ENCODE results near the gene HOXB5. TPM values are rescaled to one million over a fixed set of nuclear protein-coding genes. Genes with fewer than 3 reads are reported as not detected.
A peak's percentile ranks its signal among the peaks of the same experiment; 100 is the strongest.

HOXB5 gene
- total RNA-seq, 2 experiments from 2014 or later, result not detected

DNA sequence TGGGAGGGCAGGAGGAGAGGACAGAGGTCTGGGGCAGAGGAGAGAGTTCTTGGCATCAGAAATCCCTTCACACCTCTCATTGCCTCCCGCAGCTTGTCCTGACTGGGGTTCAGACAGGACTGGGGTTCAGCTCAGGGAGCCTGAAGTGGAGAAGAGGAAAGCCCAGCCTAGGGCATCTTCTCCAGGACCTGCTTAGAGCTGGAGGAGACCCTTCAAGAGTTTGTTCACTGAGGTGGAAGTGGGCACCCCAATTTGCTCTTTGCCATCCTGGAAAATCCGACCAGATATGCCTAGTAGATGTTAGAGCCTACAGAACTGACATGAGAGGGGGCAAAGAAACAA, 5.5 kb downstream of the HOXB5 start:
- Mint-ChIP-seq H3K36me3 (ENCODE audit: low read depth) (no peaks in the 10 kb centered on the region), H3K4me3 (no peak overlapping the region), H3K27me3 (peaks cover 100% of the 10 kb centered on the region), H3K9me3 (no peaks in the 10 kb centered on the region), H3K27ac (no peak overlapping the region), H3K4me1 (ENCODE audit: low read depth) (peaks cover 27% of the 10 kb centered on the region)
- TF ChIP-seq, protein P1, sequence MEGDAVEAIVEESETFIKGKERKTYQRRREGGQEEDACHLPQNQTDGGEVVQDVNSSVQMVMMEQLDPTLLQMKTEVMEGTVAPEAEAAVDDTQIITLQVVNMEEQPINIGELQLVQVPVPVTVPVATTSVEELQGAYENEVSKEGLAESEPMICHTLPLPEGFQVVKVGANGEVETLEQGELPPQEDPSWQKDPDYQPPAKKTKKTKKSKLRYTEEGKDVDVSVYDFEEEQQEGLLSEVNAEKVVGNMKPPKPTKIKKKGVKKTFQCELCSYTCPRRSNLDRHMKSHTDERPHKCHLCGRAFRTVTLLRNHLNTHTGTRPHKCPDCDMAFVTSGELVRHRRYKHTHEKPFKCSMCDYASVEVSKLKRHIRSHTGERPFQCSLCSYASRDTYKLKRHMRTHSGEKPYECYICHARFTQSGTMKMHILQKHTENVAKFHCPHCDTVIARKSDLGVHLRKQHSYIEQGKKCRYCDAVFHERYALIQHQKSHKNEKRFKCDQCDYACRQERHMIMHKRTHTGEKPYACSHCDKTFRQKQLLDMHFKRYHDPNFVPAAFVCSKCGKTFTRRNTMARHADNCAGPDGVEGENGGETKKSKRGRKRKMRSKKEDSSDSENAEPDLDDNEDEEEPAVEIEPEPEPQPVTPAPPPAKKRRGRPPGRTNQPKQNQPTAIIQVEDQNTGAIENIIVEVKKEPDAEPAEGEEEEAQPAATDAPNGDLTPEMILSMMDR (IDR thresholded peaks at IDR 0.05), result no peak
- Histone ChIP-seq H3K36me3 (ENCODE audit: insufficient read depth, low read length) (no peaks in the 10 kb centered on the region), H3K9me3 (ENCODE audit: control insufficient read depth in 1 of 2, insufficient read depth in 1 of 2, low read length in 2 of 2) (no peaks in the 10 kb centered on the region), H3K27ac (ENCODE audit: low read depth in 1 of 2, low read length in 2 of 2) (no peak overlapping the region), H3K4me1 (ENCODE audit: insufficient read depth, low read length) (peaks cover 34% of the 10 kb centered on the region), H3K4me3 (ENCODE audit: low read length) (no peak overlapping the region), H3K27me3 (ENCODE audit: control insufficient read depth in 1 of 2, insufficient read depth in 2 of 2, low read length in 2 of 2) (peaks cover 70 to 87% of the 10 kb centered on the region in 2 experiments)
- DNase-seq (no peak), ATAC-seq (ENCODE audit: poor library complexity) (no peak)
- ChIA-PET CTCF (interaction anchor here (1.0 to 2.4 kb wide), 9 partner anchors 25 to 280 kb away, joined by 3 to 11 read pairs (median 4); no protein-coding TSS in a partner anchor), POLR2A (interaction anchor here (2.0 to 2.1 kb wide), 2 partner anchors 22 to 254 kb away, joined by 5 to 6 read pairs; no protein-coding TSS in a partner anchor)
- intact Hi-C loops (cut with DNase I, micrococcal nuclease), result no loop called here

DNA sequence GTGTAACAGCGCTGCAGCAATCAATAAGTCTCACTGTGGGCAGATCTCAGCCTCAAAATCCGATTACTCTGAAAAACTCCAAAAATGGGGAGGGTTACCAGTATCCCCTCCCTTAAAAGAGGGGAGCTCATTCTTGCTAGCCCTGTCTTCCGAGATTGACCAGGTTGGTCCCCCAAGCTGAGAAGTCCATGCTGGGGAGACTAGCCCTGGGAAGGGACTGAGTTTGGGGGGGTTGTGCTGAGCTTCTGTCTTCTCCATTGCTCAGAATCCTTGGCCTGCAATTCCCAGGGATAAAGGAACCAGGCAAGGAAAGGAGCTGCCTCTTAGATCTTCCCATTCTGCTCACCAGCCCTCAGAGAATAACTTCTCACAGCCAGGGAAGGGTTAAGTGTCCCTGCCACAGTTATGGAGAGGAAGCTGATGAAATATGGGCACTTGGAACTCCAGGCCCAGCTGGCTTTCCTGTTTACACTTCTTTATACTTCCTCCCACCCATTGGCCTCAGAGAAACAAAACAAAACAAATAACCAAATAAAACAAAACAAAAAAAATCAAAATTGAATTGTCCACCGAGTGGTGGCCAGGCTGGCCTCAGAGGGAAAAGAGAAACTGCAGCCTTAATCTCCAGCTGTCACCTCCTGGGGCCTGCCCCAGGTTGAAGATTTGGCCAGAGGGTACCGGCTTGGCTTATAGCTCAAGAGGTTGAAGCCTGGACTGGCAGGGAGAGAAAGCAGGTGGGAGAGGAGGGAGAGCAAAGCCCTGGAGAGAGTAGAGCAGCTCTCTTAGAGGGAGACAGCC, 6.1 kb downstream of the HOXB5 start:
- CTCF ChIA-PET, result interaction anchor here (1.2 to 2.4 kb wide), 6 partner anchors 25 to 280 kb away, joined by 3 to 11 read pairs (median 8); no protein-coding TSS in a partner anchor
- Mint-ChIP-seq H3K4me3 (peak overlapping the region; percentile 27), H3K27me3 (peaks cover 100% of the 10 kb centered on the region), H3K9me3 (no peaks in the 10 kb centered on the region), H3K36me3 (ENCODE audit: low read depth) (no peaks in the 10 kb centered on the region), H3K27ac (no peak overlapping the region), H3K4me1 (ENCODE audit: low read depth) (peaks cover 27% of the 10 kb centered on the region)
- TF ChIP-seq, protein P1 (IDR thresholded peaks at IDR 0.05), result no peak
- intact Hi-C loops (cut with DNase I, micrococcal nuclease), result no loop called here
- POLR2A ChIA-PET, result interaction anchor here (2.0 to 2.1 kb wide), 2 partner anchors 23 to 254 kb away, joined by 5 to 6 read pairs; no protein-coding TSS in a partner anchor
- Histone ChIP-seq H3K9me3 (ENCODE audit: control insufficient read depth in 1 of 2, insufficient read depth in 1 of 2, low read length in 2 of 2) (no peaks in the 10 kb centered on the region), H3K4me1 (ENCODE audit: insufficient read depth, low read length) (peaks cover 31% of the 10 kb centered on the region), H3K27me3 (ENCODE audit: control insufficient read depth in 1 of 2, insufficient read depth in 2 of 2, low read length in 2 of 2) (peaks cover 70 to 87% of the 10 kb centered on the region in 2 experiments), H3K36me3 (ENCODE audit: insufficient read depth, low read length) (no peaks in the 10 kb centered on the region), H3K27ac (ENCODE audit: low read depth in 1 of 2, low read length in 2 of 2) (no peak overlapping the region), H3K4me3 (ENCODE audit: low read length) (no peak overlapping the region)
- ATAC-seq (ENCODE audit: poor library complexity), result no peak
- DNase-seq, result no peak

DNA sequence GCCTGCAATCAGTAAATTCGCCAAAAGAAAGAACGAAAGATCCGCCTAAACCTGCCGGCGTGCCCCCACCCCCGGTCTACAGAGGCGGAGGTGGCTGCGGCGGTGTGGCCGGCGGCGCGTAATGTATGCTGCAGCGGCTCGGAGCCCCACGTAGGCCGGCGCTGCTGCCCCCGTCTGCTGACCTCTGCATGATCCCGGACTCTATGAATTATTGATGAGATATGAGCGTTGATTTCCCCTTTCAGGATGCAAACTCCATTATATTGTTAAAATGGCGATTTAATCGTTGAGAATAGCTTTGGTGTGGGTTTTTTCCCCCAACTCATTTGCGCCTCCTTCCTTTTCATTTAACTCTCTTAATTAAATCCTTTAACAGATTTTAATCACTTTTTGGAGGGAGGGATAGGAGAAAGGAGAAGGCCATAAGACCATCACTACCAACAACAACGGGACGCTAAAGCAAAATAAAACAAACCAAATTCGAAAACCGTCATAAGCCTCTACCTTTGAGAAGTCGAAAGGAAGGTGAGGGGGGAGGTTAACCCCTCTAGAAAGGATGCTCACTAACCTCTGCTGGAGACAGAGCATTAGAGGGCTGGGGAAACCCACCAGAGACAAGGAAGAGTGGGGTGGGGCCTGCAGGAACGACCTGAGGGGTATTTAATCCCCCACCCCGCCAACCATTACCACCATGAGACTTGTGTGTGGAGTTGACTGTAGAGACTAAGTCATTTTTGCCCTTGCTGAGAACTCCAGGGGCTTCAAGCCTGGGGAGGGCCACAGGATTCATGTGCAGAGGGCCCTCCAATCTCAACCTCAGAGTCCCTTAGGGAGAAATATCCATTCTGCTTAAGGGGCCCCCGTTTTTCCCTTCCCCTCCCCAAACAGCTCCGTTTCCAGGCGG, 7.0 kb downstream of the HOXB5 start:
- no peaks in the 10 kb centered on the region for H3K9me3 Mint-ChIP-seq
- no peaks in the 10 kb centered on the region for H3K9me3 ChIP-seq (ENCODE audit: control insufficient read depth in 1 of 2, insufficient read depth in 1 of 2, low read length in 2 of 2)
- H3K27ac Mint-ChIP-seq, result no peak overlapping the region
- ChIA-PET CTCF (interaction anchor here (1.7 to 2.3 kb wide), 2 partner anchors 251 to 279 kb away, joined by 6 to 9 read pairs; no protein-coding TSS in a partner anchor), POLR2A (interaction anchor here (2.0 to 2.1 kb wide), 2 partner anchors 24 to 253 kb away, joined by 5 to 6 read pairs; no protein-coding TSS in a partner anchor)
- H3K36me3 Mint-ChIP-seq (ENCODE audit: low read depth), result no peaks in the 10 kb centered on the region
- intact Hi-C loops (cut with DNase I, micrococcal nuclease), result no loop called here
- DNase-seq (peak in 3 of 14 experiments; percentile 50 to 58 (median 50)), ATAC-seq (ENCODE audit: poor library complexity) (no peak)
- H3K27me3 ChIP-seq (ENCODE audit: control insufficient read depth in 1 of 2, insufficient read depth in 2 of 2, low read length in 2 of 2), result peaks cover 68 to 88% of the 10 kb centered on the region in 2 experiments
- no peaks in the 10 kb centered on the region for H3K36me3 ChIP-seq (ENCODE audit: insufficient read depth, low read length)
- H3K27me3 Mint-ChIP-seq, result peaks cover 100% of the 10 kb centered on the region
- peak overlapping the region; percentile 93 for H3K4me3 Mint-ChIP-seq
- H3K27ac ChIP-seq (ENCODE audit: low read depth in 1 of 2, low read length in 2 of 2), result no peak overlapping the region
- TF ChIP-seq, protein P1 (IDR thresholded peaks at IDR 0.05), result no peak
- peak overlapping the region; percentile 81 for H3K4me3 ChIP-seq (ENCODE audit: low read length)
- peaks cover 30% of the 10 kb centered on the region for H3K4me1 Mint-ChIP-seq (ENCODE audit: low read depth)
- H3K4me1 ChIP-seq (ENCODE audit: insufficient read depth, low read length), result peaks cover 34% of the 10 kb centered on the region

All from CD4-positive, alpha-beta T cell (primary cell).